Loucy (cell line): ENCODE measurements around the gene PRR5L.

Experiments used
- H2AFZ ChIP-seq: fragments of 200-600 bp; sonication (generic); 2 replicates; pipeline ENCODE4 v1.6.0; 2016; ENCODE audit warnings: antibody characterized with exemption, mild to moderate bottlenecking, low read length, moderate library complexity
- H3F3A ChIP-seq: fragments of 200-600 bp; 2 replicates; pipeline ENCODE4 v1.6.0; 2016; ENCODE audit warnings: antibody characterized with exemption, low read depth, mild to moderate bottlenecking
- H3K27me3 ChIP-seq: fragments of 200-600 bp; sonication (generic); 2 replicates; pipeline ENCODE4 v1.6.1; 2014; ENCODE audit warnings: low read length, mild to moderate bottlenecking; ENCODE audit not compliant: insufficient read depth, poor library complexity, severe bottlenecking
- H3K36me3 ChIP-seq: fragments of 200-600 bp; sonication (generic); 2 replicates; pipeline ENCODE4 v1.6.1; 2016; ENCODE audit warnings: low read length; ENCODE audit not compliant: insufficient read depth
- H3K4me1 ChIP-seq: fragments of 200-600 bp; sonication (generic); 2 replicates; pipeline ENCODE4 v1.5.1; 2014; ENCODE audit warnings: low read length, mild to moderate bottlenecking; ENCODE audit not compliant: insufficient read depth, poor library complexity, severe bottlenecking
- H3K4me2 ChIP-seq: fragments of 200-600 bp; sonication (generic); 2 replicates; pipeline ENCODE4 v1.6.0; 2014; ENCODE audit warnings: antibody characterized with exemption, low read length, low read depth, mild to moderate bottlenecking; ENCODE audit not compliant: poor library complexity, severe bottlenecking
- H3K4me3 ChIP-seq: fragments of 200-600 bp; sonication (generic); 2 replicates; pipeline ENCODE4 v1.5.1; 2014; ENCODE audit warnings: low read length, mild to moderate bottlenecking, mixed read lengths; ENCODE audit not compliant: poor library complexity, severe bottlenecking
- H3K79me2 ChIP-seq: fragments of 200-600 bp; sonication (generic); 2 replicates; pipeline ENCODE4 v1.6.1; 2014; ENCODE audit warnings: low read length; ENCODE audit not compliant: insufficient read depth
- H3K9ac ChIP-seq: fragments of 200-600 bp; sonication (generic); 2 replicates; pipeline ENCODE4 v1.6.0; 2014; ENCODE audit warnings: mild to moderate bottlenecking, low read depth, low read length, moderate library complexity; ENCODE audit not compliant: poor library complexity, severe bottlenecking
- H3K9me2 ChIP-seq: fragments of 200-600 bp; sonication (generic); replicated peaks from 2 replicates; pipeline ENCODE4 v1.6.1; 2016; ENCODE audit warnings: low read depth, low read length, mixed read lengths
- H3K9me3 ChIP-seq: fragments of 200-600 bp; sonication (generic); 2 replicates; pipeline ENCODE4 v1.6.1; 2014; ENCODE audit warnings: mild to moderate bottlenecking, antibody characterized with exemption, low read length, low read depth; ENCODE audit not compliant: insufficient read depth
- H4K20me1 ChIP-seq: fragments of 200-600 bp; sonication (generic); 2 replicates; pipeline ENCODE4 v1.6.0; 2014; ENCODE audit warnings: antibody characterized with exemption, low read length, mild to moderate bottlenecking; ENCODE audit not compliant: insufficient read depth, poor library complexity, severe bottlenecking
- EZH2phosphoT487 ChIP-seq: fragments of 200-600 bp; IDR thresholded peaks from 2 replicates; pipeline ENCODE4 v1.6.1; 2018; ENCODE audit warnings: antibody characterized with exemption, mild to moderate bottlenecking, moderate library complexity, borderline replicate concordance
- TF ChIP-seq, protein P1 (sequence below): fragments of 200-600 bp; sonication (generic); conservative IDR thresholded peaks from 2 replicates; pipeline ENCODE4 v1.5.1; 2014; ENCODE audit warnings: mild to moderate bottlenecking, antibody characterized with exemption, low read length

Gene PRR5L

GRCh38 chr11:36300650-36301049 is 4.6 kb downstream of the PRR5L start:
- H4K20me1 ChIP-seq = no peaks in the 10 kb centered on the region
- no peaks in the 10 kb centered on the region for H3K9me2 ChIP-seq
- no peak overlapping the region for H3K9ac ChIP-seq
- no peak for TF ChIP-seq EZH2phosphoT487
- TF ChIP-seq, protein P1, sequence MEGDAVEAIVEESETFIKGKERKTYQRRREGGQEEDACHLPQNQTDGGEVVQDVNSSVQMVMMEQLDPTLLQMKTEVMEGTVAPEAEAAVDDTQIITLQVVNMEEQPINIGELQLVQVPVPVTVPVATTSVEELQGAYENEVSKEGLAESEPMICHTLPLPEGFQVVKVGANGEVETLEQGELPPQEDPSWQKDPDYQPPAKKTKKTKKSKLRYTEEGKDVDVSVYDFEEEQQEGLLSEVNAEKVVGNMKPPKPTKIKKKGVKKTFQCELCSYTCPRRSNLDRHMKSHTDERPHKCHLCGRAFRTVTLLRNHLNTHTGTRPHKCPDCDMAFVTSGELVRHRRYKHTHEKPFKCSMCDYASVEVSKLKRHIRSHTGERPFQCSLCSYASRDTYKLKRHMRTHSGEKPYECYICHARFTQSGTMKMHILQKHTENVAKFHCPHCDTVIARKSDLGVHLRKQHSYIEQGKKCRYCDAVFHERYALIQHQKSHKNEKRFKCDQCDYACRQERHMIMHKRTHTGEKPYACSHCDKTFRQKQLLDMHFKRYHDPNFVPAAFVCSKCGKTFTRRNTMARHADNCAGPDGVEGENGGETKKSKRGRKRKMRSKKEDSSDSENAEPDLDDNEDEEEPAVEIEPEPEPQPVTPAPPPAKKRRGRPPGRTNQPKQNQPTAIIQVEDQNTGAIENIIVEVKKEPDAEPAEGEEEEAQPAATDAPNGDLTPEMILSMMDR = no peak
- peaks cover 16% of the 10 kb centered on the region for H3K4me1 ChIP-seq
- H3K27me3 ChIP-seq = no peaks in the 10 kb centered on the region
- H3K9me3 ChIP-seq = no peaks in the 10 kb centered on the region
- H3K4me3 ChIP-seq = no peak overlapping the region
- no peak overlapping the region for H2AFZ ChIP-seq
- H3K79me2 ChIP-seq = no peaks in the 10 kb centered on the region
- H3K4me2 ChIP-seq = no peak overlapping the region
- no peaks in the 10 kb centered on the region for H3K36me3 ChIP-seq
- H3F3A ChIP-seq = no peaks in the 10 kb centered on the region

- Histone ChIP-seq H4K20me1 (no peaks in the 10 kb centered on the region), H3K27me3 (no peaks in the 10 kb centered on the region), H3K4me3 (no peak overlapping the region), H3K9ac (no peak overlapping the region), H3K9me3 (no peaks in the 10 kb centered on the region), H3K4me1 (peaks cover 25% of the 10 kb centered on the region), H2AFZ (no peak overlapping the region), H3K79me2 (no peaks in the 10 kb centered on the region), H3K4me2 (no peak overlapping the region), H3K9me2 (no peaks in the 10 kb centered on the region), H3F3A (no peaks in the 10 kb centered on the region), H3K36me3 (no peaks in the 10 kb centered on the region)
- TF ChIP-seq, protein P1 = no peak
- no peak for TF ChIP-seq EZH2phosphoT487
These were observed 8.3 kb downstream of the PRR5L start for GRCh38 chr11:36304351-36304750.

- Histone ChIP-seq H4K20me1 (no peaks in the 10 kb centered on the region), H3K9me2 (no peaks in the 10 kb centered on the region), H3K36me3 (no peaks in the 10 kb centered on the region), H3K79me2 (no peaks in the 10 kb centered on the region), H3K27me3 (no peaks in the 10 kb centered on the region), H3K4me2 (peak overlapping the region; percentile 15), H2AFZ (no peak overlapping the region), H3K9ac (no peak overlapping the region), H3K9me3 (no peaks in the 10 kb centered on the region), H3K4me3 (no peak overlapping the region), H3K4me1 (peaks cover 25% of the 10 kb centered on the region), H3F3A (no peaks in the 10 kb centered on the region)
- TF ChIP-seq, protein P1 = no peak
- TF ChIP-seq EZH2phosphoT487 = no peak
These were observed 9.0 kb downstream of the PRR5L start for GRCh38 chr11:36305047-36305446.
